ENCODE data around the gene LCORL.
"Not testable (repeated sequence)": the region's sequence is repeated elsewhere in the genome, so short reads cannot be mapped to it uniquely, and the experiment has no call there.

Gene LCORL

GRCh38 chr4:17924189-17924588, 97.4 kb downstream of the LCORL start:
- no peak for DNase-seq

GRCh38 chr4:17921451-17921850, 100.1 kb downstream of the LCORL start:
- no peak for DNase-seq

- DNase-seq: no peak
Measured at GRCh38 chr4:17920681-17921080, 100.9 kb downstream of the LCORL start.

- DNase-seq: no peak
Measured at GRCh38 chr4:17915439-17915838, 106.1 kb downstream of the LCORL start.

- no peak for DNase-seq
Measured at GRCh38 chr4:17912011-17912410, 109.5 kb downstream of the LCORL start.

- DNase-seq: no peak
Measured at GRCh38 chr4:17911608-17912007, 109.9 kb downstream of the LCORL start.

- no peak for DNase-seq
Measured at GRCh38 chr4:17898553-17899055, 123.0 kb downstream of the LCORL start.

- DNase-seq: no peak
Measured at GRCh38 chr4:17895481-17895880, 126.1 kb downstream of the LCORL start.

- DNase-seq: no peak
Measured at GRCh38 chr4:17894421-17894820, 127.1 kb downstream of the LCORL start.

GRCh38 chr4:17889692-17890091, 131.9 kb downstream of the LCORL start:
- no peak for DNase-seq

GRCh38 chr4:17884511-17884910, 137.0 kb downstream of the LCORL start:
- no peak for DNase-seq

GRCh38 chr4:17884063-17884462, 137.5 kb downstream of the LCORL start:
- no peak for DNase-seq

GRCh38 chr4:17877661-17878060, 143.9 kb downstream of the LCORL start:
- no peak for DNase-seq

- DNase-seq: no peak
Measured at GRCh38 chr4:17876943-17877342, 144.6 kb downstream of the LCORL start.

- no peak for DNase-seq
Measured at GRCh38 chr4:17875402-17876070, 146.0 kb downstream of the LCORL start.

GRCh38 chr4:17869327-17869726, 152.2 kb downstream of the LCORL start:
- no peak for DNase-seq

GRCh38 chr4:17867276-17867675, 154.3 kb downstream of the LCORL start:
- DNase-seq: no peak

GRCh38 chr4:17866810-17867209, 154.7 kb downstream of the LCORL start:
- no peak for DNase-seq

GRCh38 chr4:17865866-17866363, 155.6 kb downstream of the LCORL start:
- no peak for DNase-seq

GRCh38 chr4:17861906-17862305, 159.6 kb downstream of the LCORL start:
- DNase-seq: not testable (repeated sequence)

- no peak for DNase-seq
Measured at GRCh38 chr4:17859793-17860406, 161.7 kb downstream of the LCORL start.

- no peak for DNase-seq
Measured at GRCh38 chr4:17854036-17854435, 167.5 kb downstream of the LCORL start.

- no peak for DNase-seq
Measured at GRCh38 chr4:17851959-17852358, 169.6 kb downstream of the LCORL start.

- DNase-seq: not testable (repeated sequence)
Measured at GRCh38 chr4:17850295-17850694, 171.3 kb downstream of the LCORL start.

GRCh38 chr4:17846266-17846665, 175.3 kb downstream of the LCORL start:
- no peak for DNase-seq
